PFSK-1 (cell line): ENCODE results near the gene SENP1.

Experiments used
- FOXP2 ChIP-seq: optimal IDR thresholded peaks from 2 replicates; pipeline ENCODE3; 2011; ENCODE audit warnings: borderline replicate concordance, control low read depth, inconsistent platforms; ENCODE audit not compliant: insufficient read depth; ENCODE audit errors: extremely low read length, extremely low read depth
- POLR2AphosphoS5 ChIP-seq: IDR thresholded peaks from 2 replicates; pipeline ENCODE4 v1.6.1; 2012; ENCODE audit warnings: low read depth, mild to moderate bottlenecking, control low read depth, low read length, moderate library complexity
- SIN3A ChIP-seq: IDR thresholded peaks from 2 replicates; pipeline ENCODE4 v1.6.1; 2012; ENCODE audit warnings: mild to moderate bottlenecking, low read length, moderate library complexity, borderline replicate concordance; ENCODE audit not compliant: insufficient read depth
- TAF1 ChIP-seq: IDR thresholded peaks from 2 replicates; pipeline ENCODE4 v1.6.1; 2012; ENCODE audit warnings: low read length, control low read depth, borderline replicate concordance; ENCODE audit not compliant: insufficient read depth
- TF ChIP-seq, protein P1 (sequence below), 2 experiments: IDR thresholded peaks; 2 replicates each; pipeline versions ENCODE4 v1.6.1 to v1.8.0; 2011 to 2012; ENCODE audit warnings: low read depth in 2 of 2, low read length in 2 of 2, control low read depth in 1 of 2, inconsistent platforms in 1 of 2, mild to moderate bottlenecking in 1 of 2, moderate library complexity in 1 of 2; ENCODE audit not compliant: insufficient read depth in 1 of 2

SENP1 gene

DNA sequence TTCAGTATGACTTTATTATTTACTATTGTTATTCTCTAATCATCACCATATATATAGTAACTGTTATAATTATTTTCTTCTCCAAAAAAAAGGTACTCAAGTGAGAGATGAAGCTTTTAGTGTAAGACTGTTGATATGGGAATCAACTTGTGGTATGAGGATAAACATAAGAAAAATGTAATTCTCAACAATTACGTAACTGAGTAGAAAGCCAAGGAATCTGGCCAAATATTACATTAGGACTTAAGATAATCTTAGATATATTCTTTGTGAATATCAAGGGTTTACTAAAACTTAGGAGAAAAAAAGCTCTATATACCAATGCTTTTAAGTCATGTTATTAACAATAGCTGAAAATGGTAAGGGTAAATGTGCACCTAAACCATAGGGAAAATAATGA, 13.3 kb downstream of the SENP1 start:
- TF ChIP-seq POLR2AphosphoS5 (no peak), FOXP2 (no peak)
- TF ChIP-seq, protein P1, sequence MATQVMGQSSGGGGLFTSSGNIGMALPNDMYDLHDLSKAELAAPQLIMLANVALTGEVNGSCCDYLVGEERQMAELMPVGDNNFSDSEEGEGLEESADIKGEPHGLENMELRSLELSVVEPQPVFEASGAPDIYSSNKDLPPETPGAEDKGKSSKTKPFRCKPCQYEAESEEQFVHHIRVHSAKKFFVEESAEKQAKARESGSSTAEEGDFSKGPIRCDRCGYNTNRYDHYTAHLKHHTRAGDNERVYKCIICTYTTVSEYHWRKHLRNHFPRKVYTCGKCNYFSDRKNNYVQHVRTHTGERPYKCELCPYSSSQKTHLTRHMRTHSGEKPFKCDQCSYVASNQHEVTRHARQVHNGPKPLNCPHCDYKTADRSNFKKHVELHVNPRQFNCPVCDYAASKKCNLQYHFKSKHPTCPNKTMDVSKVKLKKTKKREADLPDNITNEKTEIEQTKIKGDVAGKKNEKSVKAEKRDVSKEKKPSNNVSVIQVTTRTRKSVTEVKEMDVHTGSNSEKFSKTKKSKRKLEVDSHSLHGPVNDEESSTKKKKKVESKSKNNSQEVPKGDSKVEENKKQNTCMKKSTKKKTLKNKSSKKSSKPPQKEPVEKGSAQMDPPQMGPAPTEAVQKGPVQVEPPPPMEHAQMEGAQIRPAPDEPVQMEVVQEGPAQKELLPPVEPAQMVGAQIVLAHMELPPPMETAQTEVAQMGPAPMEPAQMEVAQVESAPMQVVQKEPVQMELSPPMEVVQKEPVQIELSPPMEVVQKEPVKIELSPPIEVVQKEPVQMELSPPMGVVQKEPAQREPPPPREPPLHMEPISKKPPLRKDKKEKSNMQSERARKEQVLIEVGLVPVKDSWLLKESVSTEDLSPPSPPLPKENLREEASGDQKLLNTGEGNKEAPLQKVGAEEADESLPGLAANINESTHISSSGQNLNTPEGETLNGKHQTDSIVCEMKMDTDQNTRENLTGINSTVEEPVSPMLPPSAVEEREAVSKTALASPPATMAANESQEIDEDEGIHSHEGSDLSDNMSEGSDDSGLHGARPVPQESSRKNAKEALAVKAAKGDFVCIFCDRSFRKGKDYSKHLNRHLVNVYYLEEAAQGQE (IDR thresholded peaks at IDR 0.05; ENCODE audit: insufficient read depth in 1 of 2, low read depth in 2 of 2, low read length in 2 of 2): no peak

- TF ChIP-seq SIN3A: no peak
- no peak for TF ChIP-seq FOXP2
- TF ChIP-seq, protein P1 (IDR thresholded peaks at IDR 0.05; ENCODE audit: insufficient read depth in 1 of 2, low read depth in 2 of 2, low read length in 2 of 2): no peak
- no peak for TF ChIP-seq POLR2AphosphoS5
- TF ChIP-seq TAF1: no peak
Measured at GRCh38 chr12:48086327-48086726, 19.6 kb downstream of the SENP1 start.

- no peak for TF ChIP-seq SIN3A
- no peak for TF ChIP-seq FOXP2
- TF ChIP-seq, protein P1 (IDR thresholded peaks at IDR 0.05; ENCODE audit: insufficient read depth in 1 of 2, low read depth in 2 of 2, low read length in 2 of 2): no peak
- TF ChIP-seq POLR2AphosphoS5: no peak
- TF ChIP-seq TAF1: no peak
Measured at GRCh38 chr12:48084841-48085460, 20.9 kb downstream of the SENP1 start.

- TF ChIP-seq TAF1 (no peak), FOXP2 (no peak), SIN3A (no peak), POLR2AphosphoS5 (no peak)
- TF ChIP-seq, protein P1 (IDR thresholded peaks at IDR 0.05; ENCODE audit: insufficient read depth in 1 of 2, low read depth in 2 of 2, low read length in 2 of 2): no peak
Measured at GRCh38 chr12:48084066-48084465, 21.8 kb downstream of the SENP1 start.

DNA sequence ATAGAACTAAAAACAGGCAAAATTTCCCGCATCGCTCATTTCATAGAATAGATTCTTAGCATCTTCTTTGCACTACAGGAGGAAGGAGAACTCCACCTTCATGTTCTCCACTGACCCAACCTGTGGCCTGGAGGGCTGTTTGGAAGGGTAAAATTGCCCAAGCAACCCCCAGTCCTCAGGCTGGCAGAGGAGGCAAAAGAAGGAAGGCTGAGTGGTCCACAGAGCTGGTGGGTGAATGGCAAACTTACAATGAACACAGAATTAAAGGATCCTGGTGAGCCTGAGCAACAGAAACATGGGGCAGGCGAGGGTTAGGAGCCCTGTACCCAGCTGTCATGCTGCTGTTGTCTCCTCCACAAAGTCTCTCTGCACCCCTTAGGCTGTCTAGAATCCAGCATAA, 25.1 kb downstream of the SENP1 start:
- TF ChIP-seq, protein P1 (IDR thresholded peaks at IDR 0.05; ENCODE audit: insufficient read depth in 1 of 2, low read depth in 2 of 2, low read length in 2 of 2): no peak
- no peak for TF ChIP-seq FOXP2
- no peak for TF ChIP-seq TAF1
- TF ChIP-seq POLR2AphosphoS5: no peak
